Keratinocyte (primary cell): ENCODE data around the gene RHBDF1.
"Not testable (repeated sequence)": the region's sequence is repeated elsewhere in the genome, so short reads cannot be mapped to it uniquely, and the experiment has no call there.

Experiments
- EZH2 ChIP-seq: IDR thresholded peaks from one replicate; pipeline ENCODE4 v1.6.1; 2012; ENCODE audit warnings: inconsistent platforms, mild to moderate bottlenecking, low read length, moderate library complexity
- TF ChIP-seq, protein P1 (sequence below), 3 experiments: IDR thresholded peaks in 1 of 3; conservative IDR thresholded peaks in 1 of 3; optimal IDR thresholded peaks in 1 of 3; 2 replicates in 2 of 3; 3 replicates in 1 of 3; pipeline versions ENCODE3 to v1.5.1; 2011; ENCODE audit warnings: low read length in 3 of 3, mild to moderate bottlenecking in 3 of 3, moderate library complexity in 2 of 3, control low read depth in 1 of 3, inconsistent platforms in 1 of 3; ENCODE audit not compliant: insufficient read depth in 2 of 3; ENCODE audit errors: extremely low read depth in 1 of 3

DNA sequence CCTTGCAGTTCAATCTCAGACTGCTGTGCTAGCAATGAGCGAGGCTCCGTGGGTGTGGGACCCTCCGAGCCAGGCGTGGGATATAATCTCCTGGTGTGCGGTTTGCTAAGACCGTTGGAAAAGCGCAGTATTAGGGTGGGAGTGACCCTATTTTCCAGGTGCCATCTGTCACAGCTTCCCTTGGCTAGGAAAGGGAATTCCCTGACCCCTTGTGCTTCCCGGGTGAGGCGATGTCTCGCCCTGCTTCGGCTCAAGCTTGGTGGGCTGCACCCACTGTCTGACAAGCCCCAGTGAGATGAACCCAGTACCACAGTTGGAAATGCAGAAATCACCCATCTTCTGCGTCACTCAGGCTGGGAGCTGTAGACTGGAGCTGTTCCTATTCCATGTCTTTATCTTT lies 51.5 kb downstream of the RHBDF1 start:
- TF ChIP-seq, protein P1, sequence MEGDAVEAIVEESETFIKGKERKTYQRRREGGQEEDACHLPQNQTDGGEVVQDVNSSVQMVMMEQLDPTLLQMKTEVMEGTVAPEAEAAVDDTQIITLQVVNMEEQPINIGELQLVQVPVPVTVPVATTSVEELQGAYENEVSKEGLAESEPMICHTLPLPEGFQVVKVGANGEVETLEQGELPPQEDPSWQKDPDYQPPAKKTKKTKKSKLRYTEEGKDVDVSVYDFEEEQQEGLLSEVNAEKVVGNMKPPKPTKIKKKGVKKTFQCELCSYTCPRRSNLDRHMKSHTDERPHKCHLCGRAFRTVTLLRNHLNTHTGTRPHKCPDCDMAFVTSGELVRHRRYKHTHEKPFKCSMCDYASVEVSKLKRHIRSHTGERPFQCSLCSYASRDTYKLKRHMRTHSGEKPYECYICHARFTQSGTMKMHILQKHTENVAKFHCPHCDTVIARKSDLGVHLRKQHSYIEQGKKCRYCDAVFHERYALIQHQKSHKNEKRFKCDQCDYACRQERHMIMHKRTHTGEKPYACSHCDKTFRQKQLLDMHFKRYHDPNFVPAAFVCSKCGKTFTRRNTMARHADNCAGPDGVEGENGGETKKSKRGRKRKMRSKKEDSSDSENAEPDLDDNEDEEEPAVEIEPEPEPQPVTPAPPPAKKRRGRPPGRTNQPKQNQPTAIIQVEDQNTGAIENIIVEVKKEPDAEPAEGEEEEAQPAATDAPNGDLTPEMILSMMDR (optimal IDR thresholded peaks at IDR 0.05 in 1 of 3, IDR thresholded peaks at IDR 0.05 in 1 of 3, conservative IDR thresholded peaks at IDR 0.05 in 1 of 3; ENCODE audit: extremely low read depth in 1 of 3, insufficient read depth in 2 of 3, low read length in 3 of 3): not testable (repeated sequence)
- TF ChIP-seq EZH2: not testable (repeated sequence)
